NAMALWA (cell line): ENCODE measurements around the gene DLG2.

Source experiments
- DNase-seq: peaks from one replicate; pipeline ENCODE4 v3.0.0-alpha.2; 2015; ENCODE audit warnings: low spot score

DLG2 gene

GRCh38 chr11:83520849-83521248 lies 2106.3 kb downstream of the DLG2 start:
- DNase-seq: no peak

GRCh38 chr11:83511646-83512045 lies 2115.5 kb downstream of the DLG2 start:
- no peak for DNase-seq

- DNase-seq: no peak
These were observed 2116.3 kb downstream of the DLG2 start for GRCh38 chr11:83510530-83511460.

GRCh38 chr11:83508804-83509203 lies 2118.3 kb downstream of the DLG2 start:
- no peak for DNase-seq

- DNase-seq: no peak
These were observed 2125.1 kb downstream of the DLG2 start for GRCh38 chr11:83502041-83502440.

- DNase-seq: no peak
These were observed 2133.2 kb downstream of the DLG2 start for GRCh38 chr11:83493917-83494316.

- no peak for DNase-seq
These were observed 2134.1 kb downstream of the DLG2 start for GRCh38 chr11:83493034-83493433.

- DNase-seq: no peak
These were observed 2143.3 kb downstream of the DLG2 start for GRCh38 chr11:83483808-83484207.

GRCh38 chr11:83480811-83481210 lies 2146.3 kb downstream of the DLG2 start:
- DNase-seq: no peak

- no peak for DNase-seq
These were observed 2146.9 kb downstream of the DLG2 start for GRCh38 chr11:83480251-83480650.

GRCh38 chr11:83477772-83478171 lies 2149.4 kb downstream of the DLG2 start:
- DNase-seq: no peak

- DNase-seq: no peak
These were observed 2151.4 kb downstream of the DLG2 start for GRCh38 chr11:83475760-83476159.

- no peak for DNase-seq
These were observed 2153.4 kb downstream of the DLG2 start for GRCh38 chr11:83473743-83474142.

GRCh38 chr11:83472806-83473205 lies 2154.3 kb downstream of the DLG2 start:
- DNase-seq: no peak

GRCh38 chr11:83471831-83472727 lies 2155.1 kb downstream of the DLG2 start:
- no peak for DNase-seq

- no peak for DNase-seq
These were observed 2159.3 kb downstream of the DLG2 start for GRCh38 chr11:83467837-83468236.

GRCh38 chr11:83464160-83464944 lies 2162.8 kb downstream of the DLG2 start:
- DNase-seq: no peak

- DNase-seq: no peak
These were observed 2167.3 kb downstream of the DLG2 start for GRCh38 chr11:83459798-83460197.

- no peak for DNase-seq
These were observed 2170.6 kb downstream of the DLG2 start for GRCh38 chr11:83456566-83456965.

- DNase-seq: no peak
These were observed 2171.1 kb downstream of the DLG2 start for GRCh38 chr11:83456075-83456474.

GRCh38 chr11:83455356-83455755 lies 2171.8 kb downstream of the DLG2 start:
- DNase-seq: no peak

GRCh38 chr11:83454674-83455073 lies 2172.5 kb downstream of the DLG2 start:
- no peak for DNase-seq
